Right cardiac atrium (tissue), 5 donors: ENCODE measurements around the gene ARL13B. TPM values are rescaled to one million over a fixed set of nuclear protein-coding genes. Genes with fewer than 3 reads are reported as not detected.

Experiments
- polyA plus RNA-seq: library from polyadenylated mRNA; stranded (reverse); fragments of 200-250 nt; gene quantifications from one replicate; pipeline ENCODE4 v1.2.3, GENCODE V29; 2013
- total RNA-seq, 4 donors: library from RNA; stranded (reverse); fragmentation: NEBNext Ultra II Directional; extraction: Animal tissue kit (Norgen Biotek cat#: 25700); gene quantifications; one replicate each; pipeline ENCODE4 v1.2.1, GENCODE V29; 2021
- donor health status: healthy with polysubstance abuse.
- donor health status: DM: no; HTN: yes; CAD: no.
- donor health status: DM: no; HTN: no; CAD: no.
- donor health status: DM: no; HTN: yes; CAD: no; lungs with severe emphysema.
- donor health status: DM: yes; HTN: yes; CAD: no.

ARL13B gene
- total and polyA plus RNA-seq, 5 donors: 3.4 to 10.1 (median 6.2) TPM

Other genes starting within 250 kb of the ARL13B start
- 10 to 100 TPM; 56.9 to 89.7 (median 77.0) TPM for gene PROS1, start 6.3 kb upstream of the ARL13B start, total RNA-seq
- 48.3 TPM for gene PROS1, start 6.3 kb upstream of the ARL13B start, polyA plus RNA-seq
- gene STX19, start 48.4 kb downstream of the ARL13B start, total RNA-seq: under 1 TPM in 1 of 4 donors, not detected in 3; 0.28 TPM
- gene STX19, start 48.4 kb downstream of the ARL13B start, polyA plus RNA-seq: not detected
- gene DHFR2, start 82.8 kb downstream of the ARL13B start, total RNA-seq: 1 to 10 TPM; 3.5 to 5.7 (median 4.2) TPM
- 2.7 TPM for gene DHFR2, start 82.8 kb downstream of the ARL13B start, polyA plus RNA-seq
- gene NSUN3, start 82.9 kb downstream of the ARL13B start, total RNA-seq: 1 to 10 TPM; 6.4 to 9.0 (median 7.4) TPM
- 4.1 TPM for gene NSUN3, start 82.9 kb downstream of the ARL13B start, polyA plus RNA-seq